NT2/D1 (cell line): ENCODE measurements around the gene KBTBD8.

Experiments used
- SUZ12 ChIP-seq: IDR thresholded peaks from 2 replicates; pipeline ENCODE4 v1.6.1; 2011; ENCODE audit not compliant: insufficient read length, insufficient read depth; ENCODE audit errors: extremely low read depth
- YY1 ChIP-seq: IDR thresholded peaks from 2 replicates; pipeline ENCODE4 v1.6.1; 2011; ENCODE audit not compliant: insufficient read length, insufficient read depth
- ZNF274 ChIP-seq: IDR thresholded peaks from 2 replicates; pipeline ENCODE4 v1.6.1; 2011; ENCODE audit warnings: mild to moderate bottlenecking, low read depth, low read length

GRCh38 chr3:66989241-66989640 lies 8.9 kb upstream of the KBTBD8 start:
- TF ChIP-seq SUZ12 (no peak), YY1 (no peak), ZNF274 (no peak)
